HCEC 1CT (cell line): Measurements from ENCODE around the gene CRYBA2.
A peak's percentile ranks its signal among the peaks of the same experiment; 100 is the strongest.

ENCODE experiments used
- DNase-seq: peaks from one replicate; pipeline ENCODE4 v3.0.0-alpha.2; 2017

CRYBA2 gene

GRCh38 chr2:218998414-218999002, 5.3 kb upstream of the CRYBA2 start:
- DNase-seq = no peak

- DNase-seq = no peak
Observed at GRCh38 chr2:218997731-218998130, 4.5 kb upstream of the CRYBA2 start.

GRCh38 chr2:218996937-218997336, 3.7 kb upstream of the CRYBA2 start:
- DNase-seq = no peak

GRCh38 chr2:218995972-218996711, 2.9 kb upstream of the CRYBA2 start:
- peak; percentile 71 for DNase-seq

GRCh38 chr2:218995561-218995960, 2.3 kb upstream of the CRYBA2 start:
- no peak for DNase-seq

GRCh38 chr2:218992703-218993344, 398 bp downstream of the CRYBA2 start:
- DNase-seq = no peak

GRCh38 chr2:218992196-218992595, 1.0 kb downstream of the CRYBA2 start:
- no peak for DNase-seq

GRCh38 chr2:218991674-218992168, 1.5 kb downstream of the CRYBA2 start:
- peak; percentile 51 for DNase-seq

- DNase-seq = no peak
Observed at GRCh38 chr2:218990612-218991011, 2.6 kb downstream of the CRYBA2 start.

GRCh38 chr2:218990052-218990451, 3.2 kb downstream of the CRYBA2 start:
- no peak for DNase-seq

GRCh38 chr2:218988650-218989049, 4.6 kb downstream of the CRYBA2 start:
- DNase-seq = no peak

- no peak for DNase-seq
Observed at GRCh38 chr2:218988164-218988563, 5.1 kb downstream of the CRYBA2 start.

- no peak for DNase-seq
Observed at GRCh38 chr2:218986148-218986761, 7.0 kb downstream of the CRYBA2 start.

GRCh38 chr2:218985325-218986091, 7.7 kb downstream of the CRYBA2 start:
- no peak for DNase-seq

GRCh38 chr2:218985021-218985324, 8.2 kb downstream of the CRYBA2 start, which contains the start of gene FEV:
Gene FEV (minus strand): TSS chr2:218985184. CDS start chr2:218985075, 109 bp downstream.
- no peak for DNase-seq

GRCh38 chr2:218984239-218985020, 8.8 kb downstream of the CRYBA2 start:
- no peak for DNase-seq

- no peak for DNase-seq
Observed at GRCh38 chr2:218983934-218984238, 9.3 kb downstream of the CRYBA2 start.

GRCh38 chr2:218983263-218983933, 9.8 kb downstream of the CRYBA2 start:
- DNase-seq = no peak

GRCh38 chr2:218982586-218983262, 10.5 kb downstream of the CRYBA2 start:
- DNase-seq = no peak

- DNase-seq = no peak
Observed at GRCh38 chr2:218981881-218982585, 11.2 kb downstream of the CRYBA2 start.
